Left lobe of liver (tissue), 2 donors: ENCODE results near the gene EPHB6. TPM values are rescaled to one million over a fixed set of nuclear protein-coding genes. Genes with fewer than 3 reads are reported as not detected.
A peak's percentile ranks its signal among the peaks of the same experiment; 100 is the strongest.

Experiments
- ATAC-seq: fragments of 200-7000 bp; cut with Tn5 transposase; one replicate; pipeline ENCODE4 v1.9.1; 2020; ENCODE audit warnings: mild to moderate bottlenecking, moderate library complexity
- DNase-seq: peaks from one replicate; pipeline ENCODE4 v3.0.0-alpha.2; 2020; ENCODE audit warnings: low spot score
- total RNA-seq: library from RNA; stranded (reverse); gene quantifications from one replicate; pipeline ENCODE4 v1.2.1, GENCODE V29; 2021
- donor health status: DM: no; HTN: no; CAD: no; lungs with moderate emphysema.
- donor health status: DM: no; HTN: yes; CAD: no.

The EPHB6 gene
- total RNA-seq, 1 donor from 2014 or later: 5.1 TPM

GRCh38 chr7:142876236-142876960 lies 21.5 kb downstream of the EPHB6 start:
- DNase-seq (no peak), ATAC-seq (no peak)

- peak; percentile 37 for DNase-seq
Measured at GRCh38 chr7:142876991-142877910, 22.4 kb downstream of the EPHB6 start.

GRCh38 chr7:142878315-142878714 lies 23.4 kb downstream of the EPHB6 start:
- DNase-seq (no peak), ATAC-seq (no peak)

More at GRCh38 chr7:142876991-142877910, 22.4 kb downstream of the EPHB6 start:
- ATAC-seq: no peak

- no peak for DNase-seq
- ATAC-seq: no peak
Measured at GRCh38 chr7:142879060-142879459, 24.2 kb downstream of the EPHB6 start.

GRCh38 chr7:142880876-142881505 lies 26.1 kb downstream of the EPHB6 start:
- peak; percentile 77 for ATAC-seq
- peak; percentile 45 for DNase-seq

- ATAC-seq (no peak), DNase-seq (peak; percentile 31)
Measured at GRCh38 chr7:142881586-142882337, 26.9 kb downstream of the EPHB6 start.

- no peak for DNase-seq
- no peak for ATAC-seq
Measured at GRCh38 chr7:142882338-142882678, 27.4 kb downstream of the EPHB6 start.

- no peak for ATAC-seq
- DNase-seq: no peak
Measured at GRCh38 chr7:142883145-142883544, 28.3 kb downstream of the EPHB6 start.

- no peak for ATAC-seq
- peak; percentile 30 for DNase-seq
Measured at GRCh38 chr7:142883571-142884285, 28.9 kb downstream of the EPHB6 start.

GRCh38 chr7:142884286-142884640 lies 29.4 kb downstream of the EPHB6 start:
- ATAC-seq (no peak), DNase-seq (peak; percentile 21)

GRCh38 chr7:142885311-142886230 lies 30.7 kb downstream of the EPHB6 start, which contains the start of gene TRPV6:
Gene TRPV6, minus strand, starts transcription at chr7:142885745.
- peak; percentile 85 for ATAC-seq
- DNase-seq: peak; percentile 52

GRCh38 chr7:142886866-142887265 lies 32.0 kb downstream of the EPHB6 start:
- peak; percentile 24 for DNase-seq
- ATAC-seq: no peak

- peak; percentile 6 for DNase-seq
Measured at GRCh38 chr7:142887282-142888015, 32.6 kb downstream of the EPHB6 start.

GRCh38 chr7:142889816-142890215 lies 34.9 kb downstream of the EPHB6 start:
- ATAC-seq (peak; percentile 63), DNase-seq (peak; percentile 38)

More at GRCh38 chr7:142887282-142888015, 32.6 kb downstream of the EPHB6 start:
- ATAC-seq: no peak

GRCh38 chr7:142890874-142891485 lies 36.1 kb downstream of the EPHB6 start:
- DNase-seq: no peak

GRCh38 chr7:142891490-142892082 lies 36.7 kb downstream of the EPHB6 start:
- no peak for DNase-seq
- no peak for ATAC-seq

More at GRCh38 chr7:142890874-142891485, 36.1 kb downstream of the EPHB6 start:
- ATAC-seq: no peak

- DNase-seq: no peak
- no peak for ATAC-seq
Measured at GRCh38 chr7:142892951-142893350, 38.1 kb downstream of the EPHB6 start.
